ENCODE data around the gene TNFAIP6.
A peak's percentile ranks its signal among the peaks of the same experiment; 100 is the strongest.

Gene TNFAIP6

GRCh38 chr2:151422917-151423439 lies 65.6 kb downstream of the TNFAIP6 start:
- H3K27ac ChIP-seq: peak overlapping the region; percentile 36
- H4K20me1 ChIP-seq (ENCODE audit: insufficient read depth): peaks cover 4% of the 10 kb centered on the region; the same call in 1 of the 2 replicates
- no peaks in the 10 kb centered on the region for H3K27me3 ChIP-seq (ENCODE audit: insufficient read depth, low read depth)
- TF ChIP-seq CTCF (conservative IDR thresholded peaks at IDR 0.05; ENCODE audit: low read depth, low read length): no peak
- H3K4me2 ChIP-seq: peak overlapping the region; percentile 30
- peaks cover 88% of the 10 kb centered on the region for H3K79me2 ChIP-seq (ENCODE audit: insufficient read depth, low read depth)
- peaks cover 35% of the 10 kb centered on the region for H3K4me1 ChIP-seq (ENCODE audit: low read depth, poor library complexity, severe bottlenecking)
- H3K36me3 ChIP-seq (ENCODE audit: insufficient read depth): peaks cover 35% of the 10 kb centered on the region; the same call in 1 of the 2 replicates
- H2AFZ ChIP-seq (ENCODE audit: low read depth): no peak overlapping the region
- H3K9ac ChIP-seq: no peak overlapping the region
- H3K4me3 ChIP-seq (IDR thresholded peaks at IDR 0.05; ENCODE audit: insufficient read depth, low read depth, low read length): no peak overlapping the region

GRCh38 chr2:151423760-151424159 lies 66.4 kb downstream of the TNFAIP6 start:
- no peak for TF ChIP-seq CTCF (conservative IDR thresholded peaks at IDR 0.05; ENCODE audit: low read depth, low read length)
- H3K27ac ChIP-seq: peak overlapping the region; percentile 36; the same call in 1 of the 2 replicates
- no peak overlapping the region for H2AFZ ChIP-seq (ENCODE audit: low read depth)
- peaks cover 28% of the 10 kb centered on the region for H3K36me3 ChIP-seq (ENCODE audit: insufficient read depth)
- H3K4me3 ChIP-seq (IDR thresholded peaks at IDR 0.05; ENCODE audit: insufficient read depth, low read depth, low read length): no peak overlapping the region
- peaks cover 4% of the 10 kb centered on the region; the same call in 1 of the 2 replicates for H4K20me1 ChIP-seq (ENCODE audit: insufficient read depth)
- peaks cover 88% of the 10 kb centered on the region for H3K79me2 ChIP-seq (ENCODE audit: insufficient read depth, low read depth)
- peaks cover 35% of the 10 kb centered on the region for H3K4me1 ChIP-seq (ENCODE audit: low read depth, poor library complexity, severe bottlenecking)
- H3K27me3 ChIP-seq (ENCODE audit: insufficient read depth, low read depth): no peaks in the 10 kb centered on the region
- H3K9ac ChIP-seq: no peak overlapping the region
- peak overlapping the region; percentile 30; the same call in 1 of the 2 replicates for H3K4me2 ChIP-seq

All from KMS-11 (cell line).